ENCODE data around the gene TASP1.

DNA sequence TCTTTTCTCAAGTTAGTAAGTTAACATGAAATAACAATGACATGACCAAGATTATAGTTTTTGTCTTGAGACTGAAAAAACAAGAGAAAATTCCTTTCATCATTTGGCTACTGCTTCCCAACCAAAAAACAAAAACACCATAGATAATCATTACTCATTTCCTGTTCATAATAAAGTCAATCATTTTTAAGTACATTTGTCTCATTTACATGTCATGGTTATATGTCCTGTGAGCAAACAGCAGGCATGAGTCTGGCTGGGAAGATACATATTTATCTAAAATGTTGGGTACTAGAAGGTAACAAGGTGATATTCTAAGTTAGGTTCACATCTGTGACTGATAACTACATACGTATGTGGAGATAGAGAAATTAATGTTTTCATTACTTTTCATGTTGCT lies 237.1 kb downstream of the TASP1 start:
- TF ChIP-seq, protein P1, sequence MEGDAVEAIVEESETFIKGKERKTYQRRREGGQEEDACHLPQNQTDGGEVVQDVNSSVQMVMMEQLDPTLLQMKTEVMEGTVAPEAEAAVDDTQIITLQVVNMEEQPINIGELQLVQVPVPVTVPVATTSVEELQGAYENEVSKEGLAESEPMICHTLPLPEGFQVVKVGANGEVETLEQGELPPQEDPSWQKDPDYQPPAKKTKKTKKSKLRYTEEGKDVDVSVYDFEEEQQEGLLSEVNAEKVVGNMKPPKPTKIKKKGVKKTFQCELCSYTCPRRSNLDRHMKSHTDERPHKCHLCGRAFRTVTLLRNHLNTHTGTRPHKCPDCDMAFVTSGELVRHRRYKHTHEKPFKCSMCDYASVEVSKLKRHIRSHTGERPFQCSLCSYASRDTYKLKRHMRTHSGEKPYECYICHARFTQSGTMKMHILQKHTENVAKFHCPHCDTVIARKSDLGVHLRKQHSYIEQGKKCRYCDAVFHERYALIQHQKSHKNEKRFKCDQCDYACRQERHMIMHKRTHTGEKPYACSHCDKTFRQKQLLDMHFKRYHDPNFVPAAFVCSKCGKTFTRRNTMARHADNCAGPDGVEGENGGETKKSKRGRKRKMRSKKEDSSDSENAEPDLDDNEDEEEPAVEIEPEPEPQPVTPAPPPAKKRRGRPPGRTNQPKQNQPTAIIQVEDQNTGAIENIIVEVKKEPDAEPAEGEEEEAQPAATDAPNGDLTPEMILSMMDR (IDR thresholded peaks at IDR 0.05 in 8 of 11, conservative IDR thresholded peaks at IDR 0.05 in 3 of 11) = no peak
- no peak for TF ChIP-seq POLR2A (IDR thresholded peaks at IDR 0.05)

All from spleen (tissue), 7 donors.